ENCODE data around the gene GET4. TPM values are rescaled to one million over a fixed set of nuclear protein-coding genes. Genes with fewer than 3 reads are reported as not detected.
A peak's percentile ranks its signal among the peaks of the same experiment; 100 is the strongest.

The GET4 gene
- total RNA-seq, 4 donors from 2014 or later: 18.4 to 34.8 (median 28.7) TPM

GRCh38 chr7:880450-880849 is 4.1 kb downstream of the GET4 start:
- no peak for TF ChIP-seq EP300 (IDR thresholded peaks at IDR 0.05)
- no peak for TF ChIP-seq POLR2AphosphoS5 (IDR thresholded peaks at IDR 0.05)
- Histone ChIP-seq H3K4me3 (no peak overlapping the region), H3K36me3 (no peaks in the 10 kb centered on the region), H3K27ac (peak overlapping the region in 2 of 4 donors; percentile 49 to 88), H3K4me1 (peaks cover 0 to 86% (median 34%) of the 10 kb centered on the region in 3 donors), H3K27me3 (no peaks in the 10 kb centered on the region), H3K9me3 (no peaks in the 10 kb centered on the region)
- WGBS, 2 donors (ENCODE audit: low coverage in 1 of 2): 70 to 100% methylated on average over 1 to 2 of the region's 15 CpGs
- ATAC-seq: no peak

GRCh38 chr7:881441-882234 is 5.3 kb downstream of the GET4 start:
- Histone ChIP-seq H3K27ac (no peak overlapping the region), H3K4me1 (peaks cover 0 to 90% (median 30%) of the 10 kb centered on the region in 3 donors), H3K9me3 (no peaks in the 10 kb centered on the region), H3K4me3 (no peak overlapping the region), H3K36me3 (peaks cover 0 to 9% of the 10 kb centered on the region in 2 donors), H3K27me3 (no peaks in the 10 kb centered on the region)
- WGBS, 2 donors (ENCODE audit: low coverage in 1 of 2): 82 to 93% methylated on average over 10 to 19 of the region's 20 CpGs
- TF ChIP-seq POLR2A (IDR thresholded peaks at IDR 0.05) (no peak), CTCF (IDR thresholded peaks at IDR 0.05) (no peak), POLR2AphosphoS5 (IDR thresholded peaks at IDR 0.05) (no peak), EP300 (IDR thresholded peaks at IDR 0.05) (no peak)
- ATAC-seq: no peak

GRCh38 chr7:882336-883035 is 6.1 kb downstream of the GET4 start:
- TF ChIP-seq EP300 (IDR thresholded peaks at IDR 0.05) (no peak), POLR2A (IDR thresholded peaks at IDR 0.05) (no peak), POLR2AphosphoS5 (IDR thresholded peaks at IDR 0.05) (no peak), CTCF (IDR thresholded peaks at IDR 0.05) (no peak)
- H3K4me1 ChIP-seq: peaks cover 0 to 88% (median 30%) of the 10 kb centered on the region in 3 donors
- H3K9me3 ChIP-seq: no peaks in the 10 kb centered on the region
- no peak for ATAC-seq
- 72 to 90% methylated on average over 8 to 11 of the region's 37 CpGs for WGBS, 2 donors (ENCODE audit: low coverage in 1 of 2)
- H3K36me3 ChIP-seq: peaks cover 0 to 18% of the 10 kb centered on the region in 2 donors
- H3K27ac ChIP-seq: peak overlapping the region in 3 of 4 donors; percentile 21 to 46 (median 44)
- H3K4me3 ChIP-seq: no peak overlapping the region
- H3K27me3 ChIP-seq: no peaks in the 10 kb centered on the region

- Histone ChIP-seq H3K4me3 (no peak overlapping the region), H3K4me1 (peaks cover 0 to 79% (median 24%) of the 10 kb centered on the region in 3 donors), H3K27me3 (no peaks in the 10 kb centered on the region), H3K36me3 (peaks cover 0 to 26% of the 10 kb centered on the region in 2 donors), H3K27ac (peak overlapping the region in 3 of 4 donors; percentile 21 to 46 (median 44)), H3K9me3 (no peaks in the 10 kb centered on the region)
- WGBS, 2 donors (ENCODE audit: low coverage in 1 of 2): 57 to 79% methylated on average over 18 to 27 of the region's 50 CpGs
- TF ChIP-seq EP300 (IDR thresholded peaks at IDR 0.05) (no peak), POLR2AphosphoS5 (IDR thresholded peaks at IDR 0.05) (no peak), CTCF (IDR thresholded peaks at IDR 0.05) (no peak), POLR2A (IDR thresholded peaks at IDR 0.05) (no peak)
- peak; percentile 31 for ATAC-seq
Observed at GRCh38 chr7:883055-884021, 7.0 kb downstream of the GET4 start.

Measured in gastroesophageal sphincter (tissue), 4 donors.